GM12892 (cell line): ENCODE data around the gene TNS1.

Source experiments
- POLR2A ChIP-seq: IDR thresholded peaks from 2 replicates; pipeline ENCODE4 v1.6.1; 2011; ENCODE audit warnings: low read depth, low read length, control low read depth
- TAF1 ChIP-seq: IDR thresholded peaks from 2 replicates; pipeline ENCODE4 v1.6.1; 2011; ENCODE audit warnings: low read depth, mild to moderate bottlenecking, control low read depth, low read length, borderline replicate concordance

DNA sequence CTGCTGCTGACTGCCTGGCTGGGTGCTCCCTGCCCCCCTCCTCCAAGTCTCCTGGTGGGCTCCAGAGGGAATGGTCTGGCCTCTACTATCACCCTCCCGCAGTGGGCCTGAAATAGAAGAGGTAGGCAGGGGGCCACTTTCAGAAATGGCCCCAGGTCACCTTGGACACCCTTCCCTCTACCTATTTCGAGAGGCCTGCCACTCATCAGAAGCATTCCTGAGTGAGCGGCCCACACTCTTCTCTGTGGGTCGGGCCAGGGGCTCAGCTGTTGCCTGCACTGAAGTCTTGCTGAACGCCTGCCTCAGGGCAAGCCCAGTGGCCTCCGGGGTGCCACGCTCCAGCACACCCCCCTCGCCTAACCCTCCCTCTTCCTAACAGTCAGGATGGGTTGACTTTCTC is 124.9 kb downstream of the TNS1 start:
- no peak for TF ChIP-seq POLR2A
- no peak for TF ChIP-seq TAF1
